B cell (primary cell): Measurements from ENCODE around the gene DCAKD. TPM values are rescaled to one million over a fixed set of nuclear protein-coding genes. Genes with fewer than 3 reads are reported as not detected.

Experiments used
- ATAC-seq: fragments of 200-7000 bp; cut with Tn5 transposase; one replicate; pipeline ENCODE4 v1.10.0; 2021; ENCODE audit warnings: low read depth, mild to moderate bottlenecking, moderate number of reproducible peaks, moderate library complexity
- CTCF ChIA-PET: fragments of 350-600 bp; sonication (Branson Sonifier 250); formaldehyde crosslinking; loops from one replicate; lab custom pipeline; 2021; ENCODE audit warnings: antibody characterized with exemption, inconsistent platforms; lab: Charles Lee
- POLR2A ChIA-PET: fragments of 350-600 bp; sonication (Branson Sonifier 250); formaldehyde crosslinking; loops from one replicate; lab custom pipeline; 2021; ENCODE audit warnings: antibody characterized with exemption; lab: Charles Lee
- DNase-seq: peaks from one replicate; pipeline ENCODE4 v3.0.0; 2013
- H2AFZ ChIP-seq: 2 replicates; pipeline ENCODE4 v1.6.1; 2012; ENCODE audit warnings: mild to moderate bottlenecking, low read depth, low read length; ENCODE audit not compliant: insufficient read depth, poor library complexity, severe bottlenecking
- H3K27ac ChIP-seq, 2 donors: 1 replicate in 1 of 2; 2 replicates in 1 of 2; pipeline ENCODE4 v1.5.1; 2012 to 2013; ENCODE audit warnings: low read length in 2 of 2, mild to moderate bottlenecking in 2 of 2, moderate library complexity in 1 of 2
- H3K27me3 ChIP-seq, 4 experiments: fragments of 200-600 bp in 1 of 4; sonication (generic) in 1 of 4; replicated peaks in 1 of 4; 1 replicate in 2 of 4; 2 replicates in 2 of 4; pipeline versions ENCODE4 v1.6.1 to v1.7.0; 2013 to 2016; ENCODE audit warnings: low read length in 3 of 4, mild to moderate bottlenecking in 2 of 4, mixed read lengths in 1 of 4, moderate library complexity in 1 of 4; ENCODE audit not compliant: insufficient read depth in 4 of 4, control insufficient read depth in 3 of 4; ENCODE audit errors: control extremely low read depth in 1 of 4
- H3K36me3 ChIP-seq, 2 experiments: replicated peaks in 1 of 2; 1 replicate in 1 of 2; 2 replicates in 1 of 2; pipeline versions ENCODE4 v1.6.1 to v1.7.1; 2013; ENCODE audit warnings: low read length in 1 of 2; ENCODE audit not compliant: insufficient read depth in 2 of 2, control insufficient read depth in 1 of 2; ENCODE audit errors: control extremely low read depth in 1 of 2, extremely low read depth in 1 of 2
- H3K4me1 ChIP-seq, 2 donors: fragments of 200-600 bp in 1 of 2; sonication (generic) in 1 of 2; 1 replicate in 1 of 2; 2 replicates in 1 of 2; pipeline versions ENCODE4 v1.5.1 to v1.6.1; 2013 to 2017; ENCODE audit warnings: low read length in 2 of 2; ENCODE audit not compliant: control insufficient read depth in 2 of 2, insufficient read depth in 2 of 2
- H3K4me2 ChIP-seq: replicated peaks from 2 replicates; pipeline ENCODE3; 2012; ENCODE audit warnings: mild to moderate bottlenecking, low read depth, low read length; ENCODE audit not compliant: poor library complexity, severe bottlenecking
- H3K4me3 ChIP-seq, 5 experiments: fragments of 200-600 bp in 1 of 5; sonication (generic) in 1 of 5; 1 replicate in 3 of 5; 2 replicates in 2 of 5; pipeline versions ENCODE4 v1.5.1 to v1.7.0; 2011 to 2016; ENCODE audit warnings: low read length in 4 of 5, mild to moderate bottlenecking in 4 of 5, low read depth in 2 of 5, control low read depth in 1 of 5, moderate library complexity in 1 of 5; ENCODE audit not compliant: insufficient read depth in 1 of 5; ENCODE audit errors: control extremely low read depth in 1 of 5, extremely low read depth in 1 of 5
- H3K79me2 ChIP-seq: fragments of 200-600 bp; sonication (generic); one replicate; pipeline ENCODE4 v1.6.0; 2016; ENCODE audit warnings: low read length; ENCODE audit not compliant: control insufficient read depth, insufficient read depth
- H3K9ac ChIP-seq: fragments of 200-600 bp; sonication (generic); 2 replicates; pipeline ENCODE4 v1.6.1; 2017; ENCODE audit warnings: mild to moderate bottlenecking, low read length, moderate library complexity
- H3K9me3 ChIP-seq, 3 donors: one replicate each; pipeline versions ENCODE4 v1.6.1 to v1.7.1; 2013; ENCODE audit warnings: low read length in 2 of 3; ENCODE audit not compliant: control insufficient read depth in 2 of 3, insufficient read depth in 1 of 3; ENCODE audit errors: control extremely low read depth in 1 of 3
- H4K20me1 ChIP-seq: 2 replicates; pipeline ENCODE4 v1.6.0; 2012; ENCODE audit warnings: mild to moderate bottlenecking, low read length; ENCODE audit not compliant: insufficient read depth, control insufficient read depth, poor library complexity, severe bottlenecking
- H3K27ac Mint-ChIP-seq: one replicate; pipeline ENCODE4 v1.8.0; 2021; ENCODE audit warnings: mixed read lengths
- H3K27me3 Mint-ChIP-seq: one replicate; pipeline ENCODE4 v1.8.0; 2021; ENCODE audit warnings: mixed read lengths
- H3K4me1 Mint-ChIP-seq: one replicate; pipeline ENCODE4 v1.8.0; 2021; ENCODE audit warnings: mixed read lengths
- H3K4me3 Mint-ChIP-seq: one replicate; pipeline ENCODE4 v1.8.0; 2021; ENCODE audit warnings: mixed read lengths
- H3K9me3 Mint-ChIP-seq: one replicate; pipeline ENCODE4 v1.8.0; 2022; ENCODE audit warnings: mixed read lengths; ENCODE audit not compliant: insufficient read depth
- CTCF ChIP-seq: fragments of 200-600 bp; IDR thresholded peaks from one replicate; pipeline ENCODE4 v1.8.0; 2022; ENCODE audit warnings: antibody characterized with exemption, mild to moderate bottlenecking
- EZH2 ChIP-seq: IDR thresholded peaks from 2 replicates; pipeline ENCODE4 v1.6.1; 2012; ENCODE audit warnings: borderline replicate concordance, low read depth, mild to moderate bottlenecking, moderate library complexity, low read length; ENCODE audit not compliant: insufficient read depth, poor library complexity, severe bottlenecking
- WGBS: methylation state at CpG from one replicate; pipeline ENCODE4 v1.1.5; 2013; ENCODE audit warnings: missing lambda C conversion rate; ENCODE audit not compliant: insufficient coverage; 5-methylcytosine and 5-hydroxymethylcytosine counted together
- intact Hi-C: fragments of 100-400 bp; cut with micrococcal nuclease; formaldehyde crosslinking; loops from one replicate; pipeline ENCODE4 v1.10.0; 2022
- polyA plus RNA-seq: library from polyadenylated mRNA; depleted of rRNA; stranded (reverse); fragments of >200 nt; gene quantifications from 2 replicates; pipeline ENCODE4 v1.2.3, GENCODE V29; 2012
- total RNA-seq, 2 donors: library from RNA; stranded (reverse); fragments of 120-200 nt in 1 of 2; gene quantifications; 1 replicate in 1 of 2; 2 replicates in 1 of 2; pipeline versions ENCODE4 v1.2.3 to v1.2.4, GENCODE V29; 2013 to 2022

The DCAKD gene
- total and polyA plus RNA-seq, 2 donors (not counting 1 experiment from before 2014, with no cell fraction given) = 20.6 to 31.5 TPM

GRCh38 chr17:45022655-45023339, 28.6 kb downstream of the DCAKD start:
- intact Hi-C loops = loop anchor here (1.0 to 5.0 kb wide), 3 partner anchors 50 to 248 kb away; no protein-coding TSS in a partner anchor
- no peak overlapping the region for H3K9ac ChIP-seq
- peaks cover 0 to 8% of the 10 kb centered on the region in 2 experiments for H3K36me3 ChIP-seq
- no peaks in the 10 kb centered on the region for H4K20me1 ChIP-seq
- peaks cover 0 to 16% (median 0%) of the 10 kb centered on the region in 3 donors for H3K9me3 ChIP-seq
- Mint-ChIP-seq H3K4me1 (peaks cover 27% of the 10 kb centered on the region), H3K9me3 (no peaks in the 10 kb centered on the region), H3K27me3 (peaks cover 31% of the 10 kb centered on the region), H3K27ac (no peak overlapping the region), H3K4me3 (peak overlapping the region; percentile 26)
- H3K4me1 ChIP-seq = peaks cover 27 to 28% of the 10 kb centered on the region in 2 donors
- ATAC-seq = no peak
- no peak overlapping the region for H3K4me2 ChIP-seq
- peak; percentile 25 for DNase-seq
- CTCF ChIA-PET = interaction anchor here (0.6 to 8.5 kb wide), 15 partner anchors 9 to 242 kb away, joined by 3 to 95 read pairs (median 4); no protein-coding TSS in a partner anchor
- no peak overlapping the region for H2AFZ ChIP-seq
- TF ChIP-seq EZH2 = no peak
- TF ChIP-seq CTCF = no peak
- H3K27ac ChIP-seq = no peak overlapping the region
- no peaks in the 10 kb centered on the region for H3K79me2 ChIP-seq
- H3K27me3 ChIP-seq = peaks cover 0 to 40% (median 32%) of the 10 kb centered on the region in 4 experiments
- H3K4me3 ChIP-seq = no peak overlapping the region
- WGBS = 65% methylated on average over 8 of the region's 13 CpGs
- POLR2A ChIA-PET = interaction anchor here (0.6 kb wide), 1 partner anchor 248 kb away, joined by 5 read pairs; no protein-coding TSS in a partner anchor

GRCh38 chr17:45022288-45022648, 29.2 kb downstream of the DCAKD start:
- H3K4me1 Mint-ChIP-seq = peaks cover 27% of the 10 kb centered on the region
- no peaks in the 10 kb centered on the region for H3K79me2 ChIP-seq
- TF ChIP-seq CTCF (peak; percentile 62), EZH2 (no peak)
- H3K4me1 ChIP-seq = peaks cover 27 to 28% of the 10 kb centered on the region in 2 donors
- H3K4me3 Mint-ChIP-seq = no peak overlapping the region
- peak overlapping the region; percentile 65 for H2AFZ ChIP-seq
- no peaks in the 10 kb centered on the region for H3K9me3 Mint-ChIP-seq
- ATAC-seq (no peak), DNase-seq (no peak)
- no peak overlapping the region for H3K9ac ChIP-seq
- H3K27ac ChIP-seq = no peak overlapping the region
- H3K4me2 ChIP-seq = peak overlapping the region; percentile 85
- ChIA-PET CTCF (interaction anchor here (0.7 to 8.5 kb wide), 14 partner anchors 9 to 251 kb away, joined by 3 to 95 read pairs (median 4); no protein-coding TSS in a partner anchor), POLR2A (no interaction called here)
- H3K27me3 ChIP-seq = peaks cover 0 to 43% (median 34%) of the 10 kb centered on the region in 4 experiments
- peaks cover 0 to 8% of the 10 kb centered on the region in 2 experiments for H3K36me3 ChIP-seq
- intact Hi-C loops = loop anchor here (1.0 to 5.0 kb wide), 3 partner anchors 50 to 247 kb away; no protein-coding TSS in a partner anchor
- H3K9me3 ChIP-seq = peaks cover 0 to 16% (median 0%) of the 10 kb centered on the region in 3 donors
- no peak overlapping the region for H3K4me3 ChIP-seq
- H3K27me3 Mint-ChIP-seq = peaks cover 31% of the 10 kb centered on the region
- no peak overlapping the region for H3K27ac Mint-ChIP-seq
- no peaks in the 10 kb centered on the region for H4K20me1 ChIP-seq
- WGBS = 83% methylated on average over 4 of the region's 8 CpGs
